Lower lobe of right lung (tissue), 2 donors: ENCODE measurements around the gene DTNB. TPM values are rescaled to one million over a fixed set of nuclear protein-coding genes. Genes with fewer than 3 reads are reported as not detected.
"Not testable (repeated sequence)": the region's sequence is repeated elsewhere in the genome, so short reads cannot be mapped to it uniquely, and the experiment has no call there.

ENCODE experiments used
- ATAC-seq, 2 donors: fragments of 200-7000 bp; cut with Tn5 transposase; one replicate each; pipeline ENCODE4 v1.9.1; 2020 to 2022; ENCODE audit warnings: mild to moderate bottlenecking in 2 of 2, moderate library complexity in 2 of 2
- DNase-seq: peaks from one replicate; pipeline ENCODE4 v3.0.0-alpha.2; 2020
- H3K27ac ChIP-seq: fragments of 200-600 bp; one replicate; pipeline ENCODE4 v1.8.0; 2022
- H3K27me3 ChIP-seq: fragments of 200-600 bp; one replicate; pipeline ENCODE4 v1.8.0; 2022; ENCODE audit warnings: low read depth
- H3K36me3 ChIP-seq: fragments of 200-600 bp; one replicate; pipeline ENCODE4 v1.8.0; 2022; ENCODE audit warnings: mild to moderate bottlenecking
- H3K4me1 ChIP-seq: fragments of 200-600 bp; one replicate; pipeline ENCODE4 v1.8.0; 2022
- H3K4me3 ChIP-seq: fragments of 200-600 bp; one replicate; pipeline ENCODE4 v1.8.0; 2022; ENCODE audit warnings: mild to moderate bottlenecking
- H3K9me3 ChIP-seq: fragments of 200-600 bp; one replicate; pipeline ENCODE4 v1.8.0; 2022
- intact Hi-C: fragments of 100-400 bp; cut with DNase I; formaldehyde crosslinking; loops from one replicate; pipeline ENCODE4 v1.11.0; 2022
- total RNA-seq: library from RNA; stranded (reverse); fragmentation: NEBNext Ultra II Directional; extraction: Animal tissue kit (Norgen Biotek cat#: 25700); gene quantifications from one replicate; pipeline ENCODE4 v1.2.1, GENCODE V29; 2021
- TF ChIP-seq, protein P1 (sequence below): fragments of 200-600 bp; IDR thresholded peaks from one replicate; pipeline ENCODE4 v1.8.0; 2022; ENCODE audit warnings: antibody characterized with exemption, mild to moderate bottlenecking
- donor health status: DM: no; HTN: yes; CAD: no; lungs with severe emphysema.

DTNB gene
- total RNA-seq, 1 donor from 2014 or later: 32.9 TPM

DNA sequence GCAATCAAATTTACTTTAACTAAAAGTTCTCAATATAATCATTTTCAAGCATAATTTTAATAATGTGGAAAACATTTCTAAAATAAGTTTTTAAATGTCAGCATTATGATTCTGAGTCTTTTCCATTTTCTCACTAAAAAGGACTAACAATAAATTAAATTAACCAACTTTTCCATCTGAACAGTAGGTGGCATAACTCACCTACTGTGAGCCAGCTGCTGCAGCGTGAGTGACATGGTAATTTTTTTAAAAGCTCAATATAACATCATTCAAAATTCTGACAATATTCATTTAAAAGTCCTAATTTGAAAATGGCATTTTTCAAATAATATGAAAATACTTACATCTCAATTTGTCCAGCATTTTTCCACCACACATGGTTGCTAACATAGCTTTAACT is 66.5 kb downstream of the DTNB start:
- no peak for ATAC-seq
- DNase-seq: no peak
- Histone ChIP-seq H3K4me3 (no peak overlapping the region), H3K36me3 (no peaks in the 10 kb centered on the region), H3K27me3 (no peaks in the 10 kb centered on the region), H3K27ac (no peak overlapping the region), H3K9me3 (no peaks in the 10 kb centered on the region), H3K4me1 (no peaks in the 10 kb centered on the region)
- TF ChIP-seq, protein P1, sequence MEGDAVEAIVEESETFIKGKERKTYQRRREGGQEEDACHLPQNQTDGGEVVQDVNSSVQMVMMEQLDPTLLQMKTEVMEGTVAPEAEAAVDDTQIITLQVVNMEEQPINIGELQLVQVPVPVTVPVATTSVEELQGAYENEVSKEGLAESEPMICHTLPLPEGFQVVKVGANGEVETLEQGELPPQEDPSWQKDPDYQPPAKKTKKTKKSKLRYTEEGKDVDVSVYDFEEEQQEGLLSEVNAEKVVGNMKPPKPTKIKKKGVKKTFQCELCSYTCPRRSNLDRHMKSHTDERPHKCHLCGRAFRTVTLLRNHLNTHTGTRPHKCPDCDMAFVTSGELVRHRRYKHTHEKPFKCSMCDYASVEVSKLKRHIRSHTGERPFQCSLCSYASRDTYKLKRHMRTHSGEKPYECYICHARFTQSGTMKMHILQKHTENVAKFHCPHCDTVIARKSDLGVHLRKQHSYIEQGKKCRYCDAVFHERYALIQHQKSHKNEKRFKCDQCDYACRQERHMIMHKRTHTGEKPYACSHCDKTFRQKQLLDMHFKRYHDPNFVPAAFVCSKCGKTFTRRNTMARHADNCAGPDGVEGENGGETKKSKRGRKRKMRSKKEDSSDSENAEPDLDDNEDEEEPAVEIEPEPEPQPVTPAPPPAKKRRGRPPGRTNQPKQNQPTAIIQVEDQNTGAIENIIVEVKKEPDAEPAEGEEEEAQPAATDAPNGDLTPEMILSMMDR: peak; percentile 57
- intact Hi-C loops: no loop called here

DNA sequence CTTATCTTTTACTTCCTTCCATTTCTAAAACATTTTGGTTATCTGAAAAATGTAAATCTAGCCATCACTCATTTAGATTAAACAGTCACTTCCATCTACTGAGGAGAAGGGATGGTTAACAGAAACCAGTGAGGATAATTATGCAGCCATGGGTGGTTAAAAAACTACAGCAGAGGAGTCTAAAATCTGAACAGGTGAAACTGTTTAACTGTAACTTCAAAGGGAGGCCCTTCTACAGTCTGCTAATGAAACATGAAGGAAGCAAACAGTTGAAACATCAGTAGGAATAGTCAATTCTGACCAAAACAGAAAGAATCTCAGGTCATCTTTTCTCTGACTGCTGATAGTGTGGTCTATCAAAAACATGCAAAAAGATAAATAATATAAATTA is 71.0 kb downstream of the DTNB start:
- no peak for ATAC-seq
- TF ChIP-seq, protein P1: no peak
- H3K27ac ChIP-seq: no peak overlapping the region
- intact Hi-C loops: no loop called here
- DNase-seq: no peak
- H3K9me3 ChIP-seq: no peaks in the 10 kb centered on the region
- no peaks in the 10 kb centered on the region for H3K36me3 ChIP-seq
- H3K4me3 ChIP-seq: no peak overlapping the region
- no peaks in the 10 kb centered on the region for H3K27me3 ChIP-seq
- H3K4me1 ChIP-seq: no peaks in the 10 kb centered on the region

DNA sequence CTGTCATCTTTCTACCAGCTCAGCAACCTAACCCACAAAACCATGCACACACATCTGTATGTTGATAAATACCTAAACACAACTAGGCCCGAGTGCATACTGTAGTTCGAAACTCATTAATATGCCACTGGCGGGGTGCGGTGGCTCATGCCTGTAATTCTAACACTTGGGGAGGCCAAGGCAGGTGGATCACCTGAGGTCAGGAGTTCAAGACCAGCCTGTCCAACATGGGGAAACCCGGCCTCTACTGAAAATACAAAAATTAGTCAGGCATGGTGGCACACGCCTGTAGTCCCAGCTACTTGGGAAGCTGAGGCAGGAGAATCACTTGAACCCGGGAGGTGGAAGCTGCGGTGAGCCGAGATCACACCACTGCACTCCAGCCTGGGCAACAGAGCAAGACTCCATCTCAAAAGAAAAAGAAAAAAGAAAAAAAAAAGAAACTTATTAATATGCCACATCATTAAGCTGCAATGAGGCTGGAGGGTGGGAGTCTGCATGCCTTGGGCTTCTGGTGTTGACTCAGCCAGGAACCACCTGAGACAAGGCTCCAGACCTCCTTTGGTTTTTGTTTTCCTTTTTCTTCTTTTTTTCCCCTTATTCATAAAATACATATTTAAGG is 71.6 kb downstream of the DTNB start:
- H3K4me1 ChIP-seq, H3K27ac ChIP-seq, ATAC-seq, H3K36me3 ChIP-seq, H3K4me3 ChIP-seq, H3K27me3 ChIP-seq, H3K9me3 ChIP-seq, intact Hi-C loops, DNase-seq: not testable (repeated sequence)

DNA sequence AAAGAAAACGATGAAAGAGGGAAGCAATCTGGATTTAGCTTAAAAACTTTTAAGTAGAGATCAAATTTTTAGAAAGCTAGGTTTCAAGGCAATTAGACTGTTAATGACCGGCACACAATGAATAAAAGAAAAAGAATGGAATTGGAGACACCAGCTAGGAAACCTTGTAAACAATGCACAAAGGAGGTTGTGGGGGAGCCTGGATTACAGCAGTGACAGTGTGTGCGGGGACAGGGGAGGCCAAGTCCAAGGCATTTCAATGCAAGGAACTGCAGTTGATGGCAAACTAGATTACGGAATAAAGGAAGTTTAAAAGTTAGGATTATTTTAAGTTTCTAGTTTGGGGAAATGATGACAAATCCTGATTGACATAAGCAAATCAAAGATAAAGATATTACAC is 74.5 kb downstream of the DTNB start:
- Histone ChIP-seq H3K4me3 (no peak overlapping the region), H3K27ac (no peak overlapping the region), H3K36me3 (no peaks in the 10 kb centered on the region), H3K9me3 (no peaks in the 10 kb centered on the region), H3K27me3 (no peaks in the 10 kb centered on the region), H3K4me1 (no peaks in the 10 kb centered on the region)
- TF ChIP-seq, protein P1: no peak
- intact Hi-C loops: no loop called here
- ATAC-seq (no peak), DNase-seq (no peak)

DNA sequence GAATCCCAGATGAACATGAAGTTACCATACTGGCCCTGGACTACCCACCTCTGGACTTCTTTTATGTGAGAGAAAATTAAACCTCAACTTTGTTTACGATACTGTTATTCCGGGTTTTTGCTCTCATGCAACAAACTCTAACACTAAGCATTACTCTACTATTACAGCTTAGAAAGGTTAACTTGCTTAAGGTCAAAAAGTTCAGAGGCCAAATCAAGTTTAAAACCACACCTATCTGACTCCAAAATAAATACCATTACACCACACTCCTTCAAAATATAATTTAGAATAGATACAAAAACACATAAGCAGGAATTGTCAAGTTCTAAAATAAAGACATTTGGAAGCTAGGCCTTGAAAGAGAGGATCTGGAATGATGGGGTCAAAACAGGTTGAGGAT is 75.0 kb downstream of the DTNB start:
- H3K4me3 ChIP-seq: no peak overlapping the region
- DNase-seq (no peak), ATAC-seq (no peak)
- H3K27ac ChIP-seq: no peak overlapping the region
- H3K36me3 ChIP-seq: no peaks in the 10 kb centered on the region
- intact Hi-C loops: no loop called here
- TF ChIP-seq, protein P1: no peak
- H3K4me1 ChIP-seq: no peaks in the 10 kb centered on the region
- no peaks in the 10 kb centered on the region for H3K9me3 ChIP-seq
- no peaks in the 10 kb centered on the region for H3K27me3 ChIP-seq

DNA sequence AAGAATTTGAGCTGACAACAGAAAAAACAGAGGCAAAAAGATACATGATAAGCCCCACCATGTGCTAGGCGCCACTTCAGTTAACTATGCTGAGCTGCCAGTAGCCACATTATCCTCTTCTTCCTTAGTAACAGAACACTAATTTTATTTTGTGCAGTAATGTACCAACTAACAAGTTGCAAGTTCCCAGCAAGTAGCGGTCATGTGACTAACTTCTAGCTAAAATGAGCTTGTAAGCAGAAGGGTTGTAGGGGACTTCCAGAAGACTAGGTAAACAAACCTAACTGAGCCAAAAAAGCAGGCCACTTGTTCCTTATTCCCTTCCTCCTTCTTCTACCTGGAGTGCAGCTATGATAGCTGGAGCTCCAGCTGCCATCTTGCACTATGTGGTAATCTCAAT is 75.5 kb downstream of the DTNB start:
- ATAC-seq (no peak), DNase-seq (no peak)
- Histone ChIP-seq H3K27me3 (no peaks in the 10 kb centered on the region), H3K4me1 (no peaks in the 10 kb centered on the region), H3K4me3 (no peak overlapping the region), H3K9me3 (no peaks in the 10 kb centered on the region), H3K27ac (no peak overlapping the region), H3K36me3 (no peaks in the 10 kb centered on the region)
- TF ChIP-seq, protein P1: no peak
- intact Hi-C loops: no loop called here
